Astrocyte of the spinal cord (primary cell): ENCODE measurements around the gene KLHL15.

Experiments
- DNase-seq: peaks from one replicate; pipeline ENCODE4 v3.0.0; 2011; ENCODE audit warnings: low read depth, low spot score
- H3K4me3 ChIP-seq: 2 replicates; pipeline ENCODE4 v1.5.1; 2011; ENCODE audit warnings: low read depth, mild to moderate bottlenecking, low read length, moderate library complexity
- CTCF ChIP-seq: IDR thresholded peaks from 2 replicates; pipeline ENCODE4 v1.5.1; 2012; ENCODE audit warnings: low read depth, mild to moderate bottlenecking, low read length, inconsistent platforms
- in situ Hi-C: cut with HindIII; loops from 2 replicates; pipeline ENCODE4 v1.10.0; 2017; ENCODE audit warnings: low sequenced_read_pairs

The KLHL15 gene

GRCh38 chrX:23999671-24000070 lies 27.3 kb downstream of the KLHL15 start:
- in situ Hi-C loops, result no loop called here
- no peak for TF ChIP-seq CTCF
- no peak for DNase-seq
- H3K4me3 ChIP-seq, result no peak overlapping the region

GRCh38 chrX:23993012-23993633 lies 33.9 kb downstream of the KLHL15 start:
- in situ Hi-C loops, result no loop called here

GRCh38 chrX:23992431-23992830 lies 34.6 kb downstream of the KLHL15 start:
- H3K4me3 ChIP-seq, result no peak overlapping the region
- no peak for DNase-seq
- no peak for TF ChIP-seq CTCF
- in situ Hi-C loops, result no loop called here

More at GRCh38 chrX:23993012-23993633, 33.9 kb downstream of the KLHL15 start:
- TF ChIP-seq CTCF, result no peak
- no peak overlapping the region for H3K4me3 ChIP-seq
- DNase-seq, result peak; percentile 9

GRCh38 chrX:23990455-23990854 lies 36.5 kb downstream of the KLHL15 start:
- in situ Hi-C loops, result no loop called here
- H3K4me3 ChIP-seq, result no peak overlapping the region
- no peak for DNase-seq
- TF ChIP-seq CTCF, result no peak

GRCh38 chrX:23989689-23990088 lies 37.3 kb downstream of the KLHL15 start:
- no peak overlapping the region for H3K4me3 ChIP-seq
- no peak for TF ChIP-seq CTCF

GRCh38 chrX:23982891-23983290 lies 44.1 kb downstream of the KLHL15 start:
- no peak for TF ChIP-seq CTCF
- in situ Hi-C loops, result no loop called here
- no peak for DNase-seq
- no peak overlapping the region for H3K4me3 ChIP-seq

More at GRCh38 chrX:23989689-23990088, 37.3 kb downstream of the KLHL15 start:
- DNase-seq, result no peak
- in situ Hi-C loops, result no loop called here
